Ishikawa (cell line): ENCODE measurements around the gene NIPA2.

Source experiments
- CEBPB ChIP-seq: IDR thresholded peaks from 2 replicates; pipeline ENCODE4 v1.6.1; 2012
- CREB1 ChIP-seq: IDR thresholded peaks from 2 replicates; pipeline ENCODE4 v1.6.1; 2012; ENCODE audit warnings: low read depth
- EGR1 ChIP-seq: IDR thresholded peaks from 2 replicates; pipeline ENCODE4 v1.6.1; 2012
- EP300 ChIP-seq: IDR thresholded peaks from 2 replicates; pipeline ENCODE4 v1.6.1; 2012; ENCODE audit warnings: borderline replicate concordance
- FOXM1 ChIP-seq: IDR thresholded peaks from 2 replicates; pipeline ENCODE4 v1.6.1; 2012; ENCODE audit warnings: low read depth, borderline replicate concordance
- MAX ChIP-seq: IDR thresholded peaks from 2 replicates; pipeline ENCODE4 v1.6.1; 2012
- NFIC ChIP-seq: IDR thresholded peaks from 2 replicates; pipeline ENCODE4 v1.6.1; 2012
- RAD21 ChIP-seq: IDR thresholded peaks from 2 replicates; pipeline ENCODE4 v1.6.1; 2012; ENCODE audit warnings: low read depth
- REST ChIP-seq: IDR thresholded peaks from 2 replicates; pipeline ENCODE4 v1.6.1; 2012; ENCODE audit warnings: low read depth, mild to moderate bottlenecking
- TAF1 ChIP-seq: IDR thresholded peaks from 2 replicates; pipeline ENCODE4 v1.6.1; 2012; ENCODE audit warnings: low read depth, mild to moderate bottlenecking
- TCF12 ChIP-seq: IDR thresholded peaks from 2 replicates; pipeline ENCODE4 v1.6.1; 2012; ENCODE audit warnings: low read depth
- TEAD4 ChIP-seq: IDR thresholded peaks from 2 replicates; pipeline ENCODE4 v1.6.1; 2012
- USF1 ChIP-seq: IDR thresholded peaks from 2 replicates; pipeline ENCODE4 v1.6.1; 2012
- YY1 ChIP-seq: IDR thresholded peaks from 2 replicates; pipeline ENCODE4 v1.6.1; 2012; ENCODE audit warnings: low read depth
- ZBTB7A ChIP-seq: IDR thresholded peaks from 2 replicates; pipeline ENCODE4 v1.6.1; 2012; ENCODE audit warnings: low read depth

Gene NIPA2

GRCh38 chr15:22799902-22800301 lies 38.6 kb upstream of the NIPA2 start:
- TF ChIP-seq MAX, result no peak
- no peak for TF ChIP-seq CREB1
- no peak for TF ChIP-seq FOXM1

GRCh38 chr15:22806156-22806555 lies 32.3 kb upstream of the NIPA2 start:
- no peak for TF ChIP-seq CEBPB

- TF ChIP-seq EGR1, result no peak
- TF ChIP-seq MAX, result no peak
- TF ChIP-seq USF1, result no peak
- TF ChIP-seq ZBTB7A, result no peak
- TF ChIP-seq TCF12, result no peak
- TF ChIP-seq FOXM1, result no peak
- no peak for TF ChIP-seq CREB1
- no peak for TF ChIP-seq RAD21
- no peak for TF ChIP-seq TAF1
- TF ChIP-seq REST, result no peak
- no peak for TF ChIP-seq YY1
- TF ChIP-seq TEAD4, result no peak
- no peak for TF ChIP-seq CEBPB
These were observed 31.8 kb upstream of the NIPA2 start for GRCh38 chr15:22806664-22807063.

- TF ChIP-seq NFIC, result no peak
- TF ChIP-seq MAX, result no peak
- no peak for TF ChIP-seq YY1
- no peak for TF ChIP-seq TAF1
- TF ChIP-seq TCF12, result no peak
These were observed 30.2 kb upstream of the NIPA2 start for GRCh38 chr15:22808240-22808639.

GRCh38 chr15:22808761-22809280 lies 29.6 kb upstream of the NIPA2 start:
- TF ChIP-seq TEAD4 (no peak), EGR1 (no peak), EP300 (no peak), USF1 (no peak), TCF12 (no peak), NFIC (no peak), CREB1 (no peak), ZBTB7A (no peak), FOXM1 (no peak), MAX (no peak), REST (no peak), CEBPB (no peak), YY1 (no peak), RAD21 (no peak), TAF1 (no peak)

- TF ChIP-seq EGR1 (no peak), MAX (no peak), NFIC (no peak), REST (no peak), ZBTB7A (no peak), YY1 (no peak)
These were observed 28.2 kb upstream of the NIPA2 start for GRCh38 chr15:22810033-22810852.
